Activated CD8-positive, alpha-beta memory T cell treated with anti-CD3 and anti-CD28 coated beads, Interleukin-2, amount 50 U/mL, for 4 hours (primary cell): ENCODE data around the gene RNF166.

ENCODE experiments used
- DNase-seq: peaks from one replicate; pipeline ENCODE4 v3.0.0-alpha.2; 2020

The RNF166 gene, protein sequence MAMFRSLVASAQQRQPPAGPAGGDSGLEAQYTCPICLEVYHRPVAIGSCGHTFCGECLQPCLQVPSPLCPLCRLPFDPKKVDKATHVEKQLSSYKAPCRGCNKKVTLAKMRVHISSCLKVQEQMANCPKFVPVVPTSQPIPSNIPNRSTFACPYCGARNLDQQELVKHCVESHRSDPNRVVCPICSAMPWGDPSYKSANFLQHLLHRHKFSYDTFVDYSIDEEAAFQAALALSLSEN

GRCh38 chr16:88706229-88706964, at the start of gene RNF166, which contains the start of gene CTU2:
Gene RNF166, minus strand, starts transcription at chr16:88706408. Its CDS starts 83 bp downstream, at chr16:88706325.
Gene CTU2, plus strand, starts transcription at chr16:88706503. Its CDS starts 28 bp downstream, at chr16:88706531.
- peak; percentile 97 for DNase-seq

DNA sequence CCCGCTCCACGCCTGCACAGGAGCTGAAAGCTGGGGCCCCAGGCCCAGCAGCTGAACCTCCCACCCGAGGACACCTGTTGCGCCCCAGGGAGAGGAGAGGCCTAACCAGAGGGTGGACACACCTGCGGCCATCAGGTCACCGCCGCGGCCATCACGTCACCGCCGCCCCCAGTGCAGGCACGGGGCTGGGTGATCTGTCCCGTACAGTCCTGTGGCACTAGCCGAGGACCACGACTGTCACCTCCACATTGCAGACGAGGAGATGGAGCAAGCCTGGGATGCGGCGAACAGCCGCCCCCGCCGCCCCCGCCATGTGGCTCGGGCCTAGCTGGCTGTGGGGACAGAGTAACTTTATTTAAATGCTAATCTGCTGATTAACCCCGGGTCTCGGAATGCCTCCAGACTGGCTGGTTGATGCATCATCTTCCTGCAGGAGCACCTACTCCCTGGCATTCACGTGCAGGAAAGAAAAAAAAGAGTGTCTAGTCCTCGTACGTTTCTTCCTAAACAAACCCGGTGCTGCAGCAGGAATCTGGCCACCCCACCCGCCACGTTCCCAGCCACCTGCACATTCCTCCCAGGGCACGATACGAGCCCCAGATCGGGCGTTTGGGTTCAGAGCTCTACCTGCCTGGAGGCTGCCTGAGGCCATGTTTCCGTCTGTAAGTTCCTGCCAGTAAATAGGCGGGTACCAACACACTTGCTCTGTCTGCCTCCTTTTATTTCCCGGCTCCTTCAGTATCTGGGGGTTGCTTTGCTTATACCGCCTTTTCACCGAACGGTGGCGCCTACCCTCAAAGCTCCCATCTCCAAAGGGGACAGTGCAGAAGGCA, 48.9 kb upstream of the RNF166 start:
- no peak for DNase-seq

GRCh38 chr16:88754109-88754911, 48.1 kb upstream of the RNF166 start:
- DNase-seq: no peak

DNA sequence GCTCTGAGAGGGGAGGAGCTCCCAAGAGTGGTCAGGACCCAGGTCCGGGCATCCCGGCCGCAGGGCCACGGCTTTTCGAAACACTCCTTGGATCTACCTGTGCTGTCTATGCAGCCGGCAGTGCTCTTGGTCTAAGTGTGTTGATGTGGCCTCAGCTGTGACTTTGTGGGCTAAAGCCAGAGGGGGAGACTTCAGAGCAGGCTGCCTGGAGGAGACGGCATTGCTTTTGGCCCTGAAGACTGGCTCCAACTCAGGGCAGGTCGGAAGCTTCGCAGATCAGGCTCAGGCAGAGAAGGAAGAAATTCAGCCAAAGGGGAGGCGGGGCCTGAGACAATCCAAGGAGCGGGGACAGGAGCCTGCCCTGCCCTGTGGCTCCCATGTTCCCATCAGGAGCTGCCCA, 47.4 kb upstream of the RNF166 start:
- no peak for DNase-seq

DNA sequence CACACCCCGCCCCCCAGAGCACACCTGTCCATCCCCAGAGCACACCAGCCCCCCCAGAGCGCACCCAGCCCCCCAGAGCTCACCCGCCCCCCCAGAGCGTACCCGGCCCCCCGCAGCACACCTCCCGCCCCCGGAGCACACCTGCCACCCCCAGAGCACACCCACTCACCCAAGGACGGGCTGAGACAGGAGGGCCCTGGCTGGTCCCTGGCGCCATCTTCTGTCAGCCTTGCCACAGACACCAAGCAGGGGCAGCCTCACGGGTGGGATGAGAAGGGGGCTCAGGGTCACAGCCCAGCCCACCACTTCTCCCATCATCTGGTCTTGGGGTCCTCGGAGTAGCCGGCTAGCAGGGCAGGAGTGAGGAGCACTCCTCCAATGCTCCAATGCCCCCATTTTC, 47.0 kb upstream of the RNF166 start:
- no peak for DNase-seq

DNA sequence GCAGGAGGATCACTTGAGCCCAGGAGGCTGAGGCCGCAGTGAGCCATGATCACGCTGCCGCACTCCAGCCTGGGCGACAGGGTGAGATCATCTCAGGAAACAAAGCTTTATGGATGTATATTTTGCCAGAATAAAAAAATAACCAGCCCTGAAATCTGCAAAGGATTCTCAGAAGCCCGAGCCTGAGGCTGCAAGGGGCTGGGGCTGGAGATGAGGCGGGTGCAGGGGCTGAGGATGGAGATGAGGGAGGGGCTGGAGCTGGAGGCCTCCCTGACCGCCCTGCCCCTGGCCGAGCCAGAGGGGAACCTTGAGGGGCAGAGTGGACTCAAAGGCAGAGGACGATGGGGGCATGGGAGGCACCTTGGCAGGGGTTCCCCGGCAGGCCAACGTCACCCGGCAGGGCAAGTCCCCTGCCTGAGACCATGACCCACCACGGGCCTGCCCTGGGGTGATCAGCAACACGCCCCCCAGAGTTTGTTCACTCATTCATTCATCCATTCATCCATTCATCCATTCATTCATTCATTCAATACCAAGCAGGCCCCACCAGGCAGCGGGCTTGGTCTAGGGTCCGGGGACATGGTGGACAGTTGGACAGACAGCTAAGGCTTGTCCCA, 46.3 kb upstream of the RNF166 start:
- DNase-seq: no peak

DNA sequence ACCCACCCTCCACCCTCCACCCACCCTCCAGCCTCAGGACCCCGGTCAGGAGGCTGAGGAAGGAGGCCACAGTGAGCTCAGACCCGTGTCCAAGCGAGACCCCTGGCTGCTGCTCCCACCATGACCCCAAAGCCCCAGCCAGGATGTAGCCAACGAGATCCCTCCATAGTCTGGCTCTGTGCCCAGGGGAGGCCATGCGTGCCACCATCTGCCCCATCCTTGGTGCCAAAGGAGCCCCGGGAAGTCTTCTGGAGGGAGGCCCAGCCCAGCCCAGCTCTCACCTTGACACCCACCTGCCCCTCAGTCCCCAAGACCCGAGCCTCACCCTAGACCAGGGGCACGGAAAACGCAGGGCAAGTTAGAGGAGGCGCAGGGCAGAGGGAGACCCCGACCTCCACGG, 44.6 kb upstream of the RNF166 start:
- DNase-seq: no peak

DNA sequence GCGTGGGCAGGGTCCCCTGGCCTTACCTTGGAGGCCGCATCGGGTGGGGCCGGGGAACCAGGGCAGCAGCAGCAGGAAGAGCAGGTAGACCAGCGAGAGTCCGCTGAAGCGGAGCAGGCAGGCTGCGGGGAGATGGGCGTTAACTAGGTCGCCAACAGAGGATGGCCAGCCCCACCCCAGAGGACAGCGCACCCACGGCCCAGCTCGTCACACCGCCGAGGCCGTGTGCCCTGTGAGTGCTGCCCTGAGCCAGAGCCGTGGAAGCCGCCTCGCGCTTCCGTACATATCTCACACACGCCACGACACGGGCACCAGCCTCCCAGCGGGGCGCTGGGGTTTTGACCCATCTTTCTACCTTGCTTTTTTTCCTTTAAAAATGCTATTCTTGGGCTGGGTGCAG, 43.1 kb upstream of the RNF166 start:
- DNase-seq: no peak

GRCh38 chr16:88748364-88748763, 42.2 kb upstream of the RNF166 start:
- no peak for DNase-seq

- no peak for DNase-seq
Observed at GRCh38 chr16:88747588-88748301, 41.5 kb upstream of the RNF166 start.

GRCh38 chr16:88746506-88746905, 40.3 kb upstream of the RNF166 start:
- no peak for DNase-seq

GRCh38 chr16:88744577-88745521, 38.6 kb upstream of the RNF166 start:
- DNase-seq: no peak

DNA sequence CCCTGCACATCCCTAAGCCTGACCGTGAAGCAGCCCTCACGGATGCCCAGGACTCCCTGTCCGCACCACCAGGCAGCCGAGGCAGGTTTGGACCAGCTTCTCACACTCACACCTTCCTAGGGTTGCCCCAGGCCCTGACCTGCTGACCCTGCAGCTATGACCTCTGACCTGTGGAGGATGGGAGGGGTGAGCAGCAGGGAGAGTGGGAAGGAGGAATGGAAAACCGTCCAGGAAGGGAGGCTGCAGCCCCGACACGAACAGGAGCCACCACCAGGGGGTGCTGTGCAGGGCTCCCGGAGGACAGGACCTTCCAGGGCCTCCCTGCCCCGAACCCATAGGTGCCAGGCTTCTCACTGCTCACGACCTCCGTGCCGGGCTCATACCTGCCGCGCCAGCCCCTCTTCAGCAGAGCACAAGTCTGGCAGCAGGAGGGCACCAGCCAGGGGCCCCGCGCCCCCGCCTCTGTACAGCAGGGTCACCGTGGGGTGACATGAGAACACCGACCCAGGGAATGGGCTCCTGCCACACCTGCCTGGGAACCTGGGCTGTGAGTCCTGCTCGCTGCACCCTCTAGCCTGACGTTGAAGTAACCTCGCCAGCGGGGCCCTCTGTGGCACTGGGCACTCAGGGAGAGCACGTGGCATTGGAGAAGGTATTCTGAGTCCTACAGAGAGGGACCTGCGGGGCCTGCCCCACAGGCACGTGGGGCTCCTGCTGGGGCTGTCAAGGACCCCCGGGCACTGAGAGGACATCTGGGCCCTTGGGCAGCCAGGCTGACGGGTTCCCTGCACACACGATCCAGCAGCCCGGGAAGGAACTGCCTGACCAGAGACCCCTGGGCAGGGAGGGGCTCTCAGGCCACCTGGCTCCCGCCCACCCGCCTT, 37.7 kb upstream of the RNF166 start:
- peak; percentile 82 for DNase-seq

GRCh38 chr16:88742896-88743605, 36.8 kb upstream of the RNF166 start:
- no peak for DNase-seq

DNA sequence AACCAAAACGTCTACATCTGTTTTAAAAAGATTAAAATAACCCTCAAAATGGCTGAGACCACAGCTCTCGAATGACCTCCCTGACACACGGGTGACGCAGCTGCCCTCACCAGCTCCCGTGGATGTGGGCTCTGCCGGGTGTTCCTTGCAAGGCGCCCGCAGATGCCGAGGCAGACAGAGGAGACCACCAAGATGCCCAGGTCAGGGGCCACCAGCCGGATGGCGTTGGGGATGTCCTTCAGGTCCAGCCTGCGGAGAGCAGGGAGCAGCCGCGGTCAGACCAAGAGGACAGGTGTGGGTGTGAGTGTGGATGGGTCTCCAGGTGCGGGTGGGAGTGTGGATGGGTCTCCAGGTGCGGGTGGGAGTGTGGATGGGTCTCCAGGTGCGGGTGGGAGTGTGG, 35.2 kb upstream of the RNF166 start:
- DNase-seq: no peak

DNA sequence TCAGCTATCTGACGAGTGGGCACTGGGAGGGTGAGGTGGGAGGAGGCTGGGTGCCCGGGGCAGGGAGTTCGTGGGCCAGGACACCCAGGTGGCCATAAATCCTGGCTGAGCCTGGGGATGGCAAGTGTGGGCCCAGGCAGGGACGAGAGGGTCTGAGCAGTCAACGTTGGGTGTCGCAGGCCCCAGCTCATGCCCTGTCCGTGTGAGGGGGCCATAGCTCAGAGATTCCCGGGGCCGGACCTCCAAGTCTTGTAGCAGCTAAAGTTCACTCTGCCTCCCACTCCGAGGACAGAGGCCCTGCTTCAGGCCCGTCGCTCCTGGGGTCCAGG, 34.5 kb upstream of the RNF166 start:
- DNase-seq: no peak

DNA sequence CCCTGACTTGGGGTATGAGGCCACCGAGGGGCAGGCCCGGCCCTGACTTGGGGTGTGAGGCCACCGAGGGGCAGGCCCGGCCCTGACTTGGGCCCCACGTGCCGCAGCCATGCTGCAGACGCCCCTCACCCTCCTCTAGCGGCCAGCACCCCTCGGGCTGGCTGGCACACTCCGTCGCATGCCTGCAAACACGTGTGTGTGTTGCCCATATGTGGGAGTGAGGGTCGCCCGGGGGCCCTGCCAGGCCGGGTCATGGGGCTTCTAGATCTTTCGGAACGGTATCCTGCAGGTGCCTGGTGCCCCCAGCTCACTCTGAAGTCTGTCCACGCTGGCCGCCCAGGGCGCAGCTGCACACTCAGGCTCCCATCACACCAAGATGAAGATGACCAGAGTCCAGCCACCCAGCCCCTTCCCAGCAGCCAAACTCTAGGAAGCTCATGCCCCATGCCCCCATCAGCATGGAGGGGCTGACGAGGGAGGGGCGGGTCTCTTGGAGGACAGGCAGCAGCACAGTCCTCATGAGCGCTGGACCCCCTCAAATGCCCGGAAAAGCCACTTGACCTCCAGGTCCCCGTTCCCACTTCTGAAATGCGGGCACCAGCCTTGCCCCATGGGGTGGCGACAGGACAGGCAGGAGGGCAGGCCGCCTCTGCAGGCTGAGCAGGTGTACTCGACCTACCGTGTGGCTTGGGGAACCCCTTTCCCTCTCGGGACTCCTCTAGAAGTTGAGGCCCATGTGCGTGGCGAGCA, 33.9 kb upstream of the RNF166 start:
- no peak for DNase-seq
